OCI-LY1 (cell line): Measurements from ENCODE around the gene SPECC1L.

Source experiments
- EZH2 ChIP-seq: fragments of 200-600 bp; sonication (generic), shearing (Covaris generic); IDR thresholded peaks from 2 replicates; pipeline ENCODE4 v1.8.0; 2017; ENCODE audit warnings: borderline replicate concordance, mixed run types, mild to moderate bottlenecking, antibody characterized with exemption, low read length, moderate library complexity, mixed read lengths
- TF ChIP-seq, protein P1 (sequence below): fragments of 200-600 bp; sonication (generic), shearing (Covaris generic); IDR thresholded peaks from 2 replicates; pipeline ENCODE4 v1.5.1; 2017; ENCODE audit warnings: mild to moderate bottlenecking, antibody characterized with exemption, low read length, moderate library complexity, mixed read lengths

DNA sequence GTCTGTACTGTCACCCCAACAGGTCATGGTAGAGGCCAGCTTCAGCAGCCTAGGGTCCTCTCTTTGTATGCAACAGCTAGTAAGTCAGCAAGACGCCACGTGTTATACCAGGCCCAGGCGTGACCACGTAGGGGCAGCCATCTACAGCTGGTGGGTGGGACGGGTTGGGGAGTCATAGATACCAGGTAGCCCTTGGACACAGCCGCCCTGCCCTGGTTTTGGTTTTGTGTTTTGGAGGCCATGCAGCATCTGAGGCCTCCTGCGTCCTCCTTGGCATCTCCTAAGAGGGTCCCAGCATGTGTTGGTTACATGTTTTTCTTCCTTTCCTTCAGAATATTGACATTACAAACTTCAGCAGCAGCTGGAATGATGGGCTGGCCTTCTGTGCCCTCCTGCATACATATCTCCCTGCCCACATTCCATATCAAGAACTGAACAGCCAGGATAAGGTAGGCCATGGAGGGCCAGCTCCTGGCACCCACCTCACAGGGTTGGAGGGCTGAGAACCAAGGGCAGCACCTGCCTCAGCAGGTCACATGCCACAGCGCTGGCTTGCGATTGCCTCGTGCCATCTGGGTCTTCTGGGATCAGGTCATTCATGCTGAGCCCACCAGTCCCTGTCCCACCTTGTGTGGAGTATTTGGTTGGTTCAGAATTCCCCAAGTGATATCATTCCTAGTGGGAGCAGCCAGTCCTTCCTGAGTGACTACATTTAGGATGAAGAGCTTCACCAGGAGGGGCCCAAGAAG is 140.8 kb downstream of the SPECC1L start:
- TF ChIP-seq, protein P1, sequence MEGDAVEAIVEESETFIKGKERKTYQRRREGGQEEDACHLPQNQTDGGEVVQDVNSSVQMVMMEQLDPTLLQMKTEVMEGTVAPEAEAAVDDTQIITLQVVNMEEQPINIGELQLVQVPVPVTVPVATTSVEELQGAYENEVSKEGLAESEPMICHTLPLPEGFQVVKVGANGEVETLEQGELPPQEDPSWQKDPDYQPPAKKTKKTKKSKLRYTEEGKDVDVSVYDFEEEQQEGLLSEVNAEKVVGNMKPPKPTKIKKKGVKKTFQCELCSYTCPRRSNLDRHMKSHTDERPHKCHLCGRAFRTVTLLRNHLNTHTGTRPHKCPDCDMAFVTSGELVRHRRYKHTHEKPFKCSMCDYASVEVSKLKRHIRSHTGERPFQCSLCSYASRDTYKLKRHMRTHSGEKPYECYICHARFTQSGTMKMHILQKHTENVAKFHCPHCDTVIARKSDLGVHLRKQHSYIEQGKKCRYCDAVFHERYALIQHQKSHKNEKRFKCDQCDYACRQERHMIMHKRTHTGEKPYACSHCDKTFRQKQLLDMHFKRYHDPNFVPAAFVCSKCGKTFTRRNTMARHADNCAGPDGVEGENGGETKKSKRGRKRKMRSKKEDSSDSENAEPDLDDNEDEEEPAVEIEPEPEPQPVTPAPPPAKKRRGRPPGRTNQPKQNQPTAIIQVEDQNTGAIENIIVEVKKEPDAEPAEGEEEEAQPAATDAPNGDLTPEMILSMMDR = no peak
- no peak for TF ChIP-seq EZH2
